GM23338 (cell line): ENCODE data around the gene MMP13. TPM values are rescaled to one million over a fixed set of nuclear protein-coding genes. Genes with fewer than 3 reads are reported as not detected.

Source experiments
- ATAC-seq: fragments of 200-7000 bp; cut with Tn5 transposase; 3 replicates; pipeline ENCODE4 v1.9.1; 2020
- DNase-seq: peaks from one replicate; pipeline ENCODE4 v3.0.0-alpha.2; 2015; ENCODE audit warnings: low spot score
- H2AFZ ChIP-seq: fragments of 200-600 bp; sonication (generic); 2 replicates; pipeline ENCODE4 v1.8.0; 2016; ENCODE audit warnings: antibody characterized with exemption, mild to moderate bottlenecking, moderate library complexity
- H3F3A ChIP-seq: fragments of 200-600 bp; sonication (generic); replicated peaks from 2 replicates; pipeline ENCODE4 v1.8.0; 2017; ENCODE audit warnings: antibody characterized with exemption, mixed run types, low read depth
- H3K27ac ChIP-seq: fragments of 200-600 bp; sonication (generic); 2 replicates; pipeline ENCODE4 v1.6.1; 2016; ENCODE audit warnings: low read depth
- H3K27me3 ChIP-seq: fragments of 200-600 bp; sonication (generic); 2 replicates; pipeline ENCODE4 v1.8.0; 2016; ENCODE audit warnings: mild to moderate bottlenecking, mixed run types, moderate library complexity; ENCODE audit not compliant: insufficient read depth
- H3K36me3 ChIP-seq: fragments of 200-600 bp; sonication (generic); 2 replicates; pipeline ENCODE4 v1.8.0; 2016; ENCODE audit warnings: mild to moderate bottlenecking; ENCODE audit not compliant: insufficient read depth
- H3K4me1 ChIP-seq: fragments of 200-600 bp; sonication (generic); 2 replicates; pipeline ENCODE4 v1.8.0; 2016; ENCODE audit warnings: mild to moderate bottlenecking, moderate library complexity; ENCODE audit not compliant: insufficient read depth
- H3K4me2 ChIP-seq: fragments of 200-600 bp; sonication (generic); 2 replicates; pipeline ENCODE4 v1.7.1; 2017; ENCODE audit warnings: mixed run types
- H3K4me3 ChIP-seq: fragments of 200-600 bp; sonication (generic); 2 replicates; pipeline ENCODE4 v1.6.1; 2016; ENCODE audit warnings: mixed run types
- H3K79me2 ChIP-seq: fragments of 200-600 bp; sonication (generic); replicated peaks from 2 replicates; pipeline ENCODE4 v1.8.0; 2017; ENCODE audit warnings: mild to moderate bottlenecking; ENCODE audit not compliant: insufficient read depth
- H3K9me2 ChIP-seq: fragments of 200-600 bp; sonication (generic); 2 replicates; pipeline ENCODE4 v1.8.0; 2017; ENCODE audit not compliant: insufficient read depth
- H4K20me1 ChIP-seq: fragments of 200-600 bp; sonication (generic); replicated peaks from 2 replicates; pipeline ENCODE4 v1.8.0; 2017; ENCODE audit warnings: mild to moderate bottlenecking; ENCODE audit not compliant: insufficient read depth
- H3K27ac Mint-ChIP-seq: 2 replicates; pipeline ENCODE4 v1.8.0; 2020; ENCODE audit warnings: inconsistent platforms, mild to moderate bottlenecking, moderate library complexity, mixed read lengths
- H3K27me3 Mint-ChIP-seq: 3 replicates; pipeline ENCODE4 v1.8.0; 2022; ENCODE audit warnings: low read depth, mild to moderate bottlenecking, moderate library complexity, mixed read lengths, inconsistent platforms; ENCODE audit not compliant: insufficient read depth, poor library complexity
- H3K36me3 Mint-ChIP-seq: 3 replicates; pipeline ENCODE4 v1.8.0; 2021; ENCODE audit warnings: low read depth, mild to moderate bottlenecking, inconsistent platforms, moderate library complexity, mixed read lengths
- H3K4me1 Mint-ChIP-seq: 3 replicates; pipeline ENCODE4 v1.8.0; 2020; ENCODE audit warnings: mild to moderate bottlenecking, inconsistent platforms, mixed read lengths
- H3K4me3 Mint-ChIP-seq: 3 replicates; pipeline ENCODE4 v1.8.0; 2021; ENCODE audit warnings: moderate library complexity, mild to moderate bottlenecking, inconsistent platforms, mixed read lengths
- H3K9me3 Mint-ChIP-seq: 3 replicates; pipeline ENCODE4 v1.8.0; 2020; ENCODE audit warnings: moderate library complexity, mild to moderate bottlenecking, inconsistent platforms, mixed read lengths
- CREB1 ChIP-seq: fragments of 250-450 bp; sonication (Bioruptor Pico); IDR thresholded peaks from 2 replicates; pipeline ENCODE4 v1.5.0; 2020; ENCODE audit warnings: low read depth, mild to moderate bottlenecking, moderate library complexity
- CTCF ChIP-seq, 2 experiments: fragments of 200-600 bp in 1 of 2; sonication (generic) in 1 of 2; conservative IDR thresholded peaks; 2 replicates each; pipeline versions ENCODE4 v1.5.1 to v1.6.1; 2016 to 2017; ENCODE audit warnings: antibody characterized with exemption in 2 of 2, low read depth in 2 of 2, mild to moderate bottlenecking in 2 of 2, moderate library complexity in 1 of 2
- ETS1 ChIP-seq: IDR thresholded peaks from 2 replicates; pipeline ENCODE4 v1.6.1; 2016; ENCODE audit warnings: antibody characterized with exemption
- EZH2phosphoT487 ChIP-seq: fragments of 200-600 bp; sonication (generic); IDR thresholded peaks from one replicate; pipeline ENCODE4 v1.8.1; 2018; ENCODE audit warnings: antibody characterized with exemption; ENCODE audit not compliant: unreplicated experiment
- POLR2AphosphoS5 ChIP-seq: IDR thresholded peaks from 2 replicates; pipeline ENCODE4 v1.6.1; 2016; ENCODE audit warnings: antibody characterized with exemption, low read depth
- REST ChIP-seq: IDR thresholded peaks from one replicate; pipeline ENCODE4 v1.6.1; 2018; ENCODE audit warnings: antibody characterized with exemption; ENCODE audit not compliant: unreplicated experiment
- ZNF462 ChIP-seq: fragments of 250-450 bp; sonication (Bioruptor Pico); IDR thresholded peaks from 2 replicates; pipeline ENCODE4 v1.5.0; 2020; ENCODE audit warnings: mild to moderate bottlenecking, moderate library complexity
- polyA plus RNA-seq: library from polyadenylated mRNA; unstranded; fragments of >200 nt; fragmentation: Nextera tagmentation; extraction: Ambion mirVana; gene quantifications from 2 replicates; pipeline ENCODE4 v1.2.1, GENCODE V29; 2016
- total RNA-seq: library from RNA; depleted of rRNA; stranded (reverse); fragments of >200 nt; shearing (Covaris generic); gene quantifications from 2 replicates; pipeline ENCODE4 v1.2.3, GENCODE V29; 2014

The MMP13 gene
- total and polyA plus RNA-seq, 2 experiments from 2014 or later, result not detected

- TF ChIP-seq ETS1 (no peak), EZH2phosphoT487 (no peak)
Observed at GRCh38 chr11:102927624-102927990, 27.9 kb downstream of the MMP13 start (continued).

- ATAC-seq (no peak), DNase-seq (no peak)
- Histone ChIP-seq H3F3A (no peaks in the 10 kb centered on the region), H3K36me3 (no peaks in the 10 kb centered on the region), H3K79me2 (no peaks in the 10 kb centered on the region), H4K20me1 (no peaks in the 10 kb centered on the region), H3K9me2 (no peaks in the 10 kb centered on the region; the same call in 1 of the 2 replicates), H3K27ac (no peak overlapping the region), H2AFZ (no peak overlapping the region), H3K27me3 (no peaks in the 10 kb centered on the region), H3K4me3 (no peak overlapping the region), H3K4me1 (no peaks in the 10 kb centered on the region), H3K4me2 (no peak overlapping the region)
- Mint-ChIP-seq H3K4me1 (no peaks in the 10 kb centered on the region), H3K27me3 (no peaks in the 10 kb centered on the region), H3K4me3 (no peak overlapping the region), H3K36me3 (no peaks in the 10 kb centered on the region), H3K27ac (no peak overlapping the region), H3K9me3 (no peaks in the 10 kb centered on the region)
- TF ChIP-seq POLR2AphosphoS5 (no peak), CTCF (conservative IDR thresholded peaks at IDR 0.05; ENCODE audit: low read depth in 2 of 2) (no peak), REST (no peak), ZNF462 (CRISPR knock-in tag) (no peak), CREB1 (CRISPR knock-in tag) (no peak)
Observed at GRCh38 chr11:102926961-102927623, 28.4 kb downstream of the MMP13 start.
